K562 (cell line): ENCODE results near the gene NRP2. TPM values are rescaled to one million over a fixed set of nuclear protein-coding genes. Genes with fewer than 3 reads are reported as not detected.

ENCODE experiments used
- ATAC-seq: fragments of 200-7000 bp; cut with Tn5 transposase; 3 replicates; pipeline ENCODE4 v1.9.1; 2020; ENCODE audit warnings: moderate library complexity
- BruUV-seq: library from RNA; stranded (reverse); fragments of 400-500 nt; replicated peaks from 2 replicates; lab custom pipeline; 2021; lab: Mats Ljungman, UMichigan
- CTCF ChIA-PET: fragments of 300-600 bp; formaldehyde crosslinking; extraction: SDS; loops from one replicate; lab custom pipeline; 2021; ENCODE audit warnings: low intra/inter-chr PET ratio; lab: Yijun Ruan, JAX
- POLR2A ChIA-PET: fragments of 300-600, 350-650 bp; sonication (Branson Sonifier 250); formaldehyde crosslinking; extraction: SDS; loops from one replicate; lab custom pipeline; 2021; ENCODE audit warnings: antibody characterized with exemption, inconsistent platforms; lab: Yijun Ruan, JAX
- DNase-seq, 4 experiments: peaks; one replicate each; pipeline versions ENCODE4 v3.0.0 to v3.0.0-alpha.2; 2011 to 2018; ENCODE audit warnings: low spot score in 3 of 4, mixed read lengths in 3 of 4; ENCODE audit errors: extremely low read depth in 1 of 4
- FAIRE-seq: peaks from 2 replicates; lab custom pipeline; 2011; peaks lifted over from hg19 to GRCh38; lab: Jason Lieb, UNC
- H2AFZ ChIP-seq: 2 replicates; pipeline ENCODE4 v1.6.0; 2011; ENCODE audit warnings: low read depth, low read length, control low read depth, inconsistent platforms
- H3K27ac ChIP-seq: fragments of 200-600 bp; 3 replicates; pipeline ENCODE4 v1.8.0; 2011; ENCODE audit warnings: low read depth, mild to moderate bottlenecking, control low read depth, inconsistent platforms, low read length, moderate library complexity, mixed read lengths; ENCODE audit errors: extremely low read depth
- H3K27me3 ChIP-seq, 2 experiments: fragments of 300-600 bp in 1 of 2; 2 replicates in 1 of 2; 3 replicates in 1 of 2; pipeline versions ENCODE4 v1.6.0 to v1.8.0; 2011; ENCODE audit warnings: inconsistent platforms in 2 of 2, low read length in 2 of 2, mild to moderate bottlenecking in 1 of 2, mixed read lengths in 1 of 2, moderate library complexity in 1 of 2; ENCODE audit not compliant: control insufficient read depth in 2 of 2, insufficient read depth in 2 of 2
- H3K36me3 ChIP-seq: fragments of 300-600 bp; 3 replicates; pipeline ENCODE4 v1.8.0; 2011; ENCODE audit warnings: mild to moderate bottlenecking, low read length, inconsistent platforms; ENCODE audit not compliant: control insufficient read depth, insufficient read depth
- H3K4me1 ChIP-seq, 2 experiments: fragments of 200-600 bp in 1 of 2; replicated peaks in 1 of 2; 2 replicates in 1 of 2; 3 replicates in 1 of 2; pipeline versions ENCODE4 v1.5.1 to v1.8.0; 2011; ENCODE audit warnings: inconsistent platforms in 2 of 2, low read length in 2 of 2, mild to moderate bottlenecking in 1 of 2, mixed read lengths in 1 of 2, moderate library complexity in 1 of 2; ENCODE audit not compliant: control insufficient read depth in 2 of 2, insufficient read depth in 2 of 2
- H3K4me2 ChIP-seq: 2 replicates; pipeline ENCODE4 v1.6.1; 2011; ENCODE audit warnings: low read length, control low read depth, inconsistent platforms, mixed read lengths; ENCODE audit not compliant: insufficient read depth
- H3K4me3 ChIP-seq: fragments of 200-600 bp; sonication (generic), shearing (Covaris generic); 2 replicates; pipeline ENCODE4 v1.5.1; 2016; ENCODE audit warnings: control low read depth, inconsistent platforms
- H3K79me2 ChIP-seq: fragments of 200-600 bp; 3 replicates; pipeline ENCODE4 v1.8.0; 2011; ENCODE audit warnings: low read length, inconsistent platforms; ENCODE audit not compliant: control insufficient read depth, insufficient read depth
- H3K9ac ChIP-seq, 2 experiments: 2 replicates each; pipeline versions ENCODE4 v1.6.0 to v1.6.1; 2011; ENCODE audit warnings: low read depth in 2 of 2, low read length in 2 of 2, control low read depth in 1 of 2, inconsistent platforms in 1 of 2, mild to moderate bottlenecking in 1 of 2, mixed read lengths in 1 of 2; ENCODE audit not compliant: insufficient read depth in 1 of 2
- H3K9me1 ChIP-seq: one replicate; pipeline ENCODE4 v1.6.0; 2011; ENCODE audit warnings: inconsistent platforms, mild to moderate bottlenecking, low read length, moderate library complexity; ENCODE audit not compliant: control insufficient read depth, insufficient read depth
- H3K9me3 ChIP-seq: replicated peaks from 2 replicates; pipeline ENCODE4 v1.5.1; 2011; ENCODE audit warnings: low read depth, low read length, inconsistent platforms; ENCODE audit not compliant: control insufficient read depth, insufficient read depth
- H4K20me1 ChIP-seq: replicated peaks from 2 replicates; pipeline ENCODE4 v1.6.1; 2011; ENCODE audit warnings: low read length, inconsistent platforms, mixed read lengths; ENCODE audit not compliant: control insufficient read depth, insufficient read depth
- KAT7 ChIP-seq: sonication (generic); formaldehyde crosslinking; IDR thresholded peaks from 2 replicates; pipeline ENCODE4 v1.8.0; 2022; ENCODE audit warnings: missing genetic modification reagents, mild to moderate bottlenecking, borderline replicate concordance
- WGBS: fragments of 100-300 bp; shearing (Covaris generic); methylation state at CpG from one replicate; pipeline ENCODE4 v1.1.6; 2016; ENCODE audit warnings: low coverage, mixed read lengths; ENCODE audit not compliant: insufficient coverage; ENCODE audit errors: missing lambda C conversion rate; 5-methylcytosine and 5-hydroxymethylcytosine counted together
- in situ Hi-C: fragments of 300-500 bp; cut with MboI; formaldehyde crosslinking; loops from 4 replicates; pipeline ENCODE4 v1.15.0; 2018; ENCODE audit warnings: inconsistent platforms, mixed read lengths
- intact Hi-C: fragments of 100-400 bp; cut with micrococcal nuclease; formaldehyde crosslinking; loops from 2 replicates; pipeline ENCODE4 v1.14.2; 2022
- polyA plus RNA-seq, 8 experiments: library from polyadenylated mRNA; depleted of rRNA in 4 of 8; stranded (reverse) in 5 of 8; unstranded in 3 of 8; fragments of >200 nt; fragmentation: Nextera tagmentation in 2 of 8; fragmentation: Illumina TruSeq in 1 of 8; extraction: Ambion mirVana in 2 of 8; extraction: Trizol in 1 of 8; gene quantifications; 2 replicates each; pipeline versions ENCODE4 v1.2.1 to v1.2.3, GENCODE V29; 2011 to 2014; ENCODE audit warnings: inconsistent platforms in 1 of 8, missing spikeins in 1 of 8
- total RNA-seq, 7 experiments: library from RNA; depleted of rRNA in 6 of 7; stranded (reverse); fragments of >200 nt in 6 of 7; fragmentation: Illumina TruSeq in 2 of 7; extraction: Trizol in 2 of 7; gene quantifications; 2 replicates each; pipeline versions ENCODE4 v1.2.1 to v1.2.3, GENCODE V29; 2011 to 2021; ENCODE audit warnings: low replicate concordance in 1 of 7
- TF ChIP-seq, protein P1 (sequence below): sonication (generic); formaldehyde crosslinking; IDR thresholded peaks from 2 replicates; pipeline ENCODE4 v1.8.1; 2023; ENCODE audit warnings: missing genetic modification reagents, mild to moderate bottlenecking, borderline replicate concordance

NRP2 gene
- total and polyA plus RNA-seq, 9 of the 15 experiments (the other 6 are each of a cell fraction or from before 2014, with no cell fraction given): 0.05 to 0.31 (median 0.15) TPM; not detected in 5

DNA sequence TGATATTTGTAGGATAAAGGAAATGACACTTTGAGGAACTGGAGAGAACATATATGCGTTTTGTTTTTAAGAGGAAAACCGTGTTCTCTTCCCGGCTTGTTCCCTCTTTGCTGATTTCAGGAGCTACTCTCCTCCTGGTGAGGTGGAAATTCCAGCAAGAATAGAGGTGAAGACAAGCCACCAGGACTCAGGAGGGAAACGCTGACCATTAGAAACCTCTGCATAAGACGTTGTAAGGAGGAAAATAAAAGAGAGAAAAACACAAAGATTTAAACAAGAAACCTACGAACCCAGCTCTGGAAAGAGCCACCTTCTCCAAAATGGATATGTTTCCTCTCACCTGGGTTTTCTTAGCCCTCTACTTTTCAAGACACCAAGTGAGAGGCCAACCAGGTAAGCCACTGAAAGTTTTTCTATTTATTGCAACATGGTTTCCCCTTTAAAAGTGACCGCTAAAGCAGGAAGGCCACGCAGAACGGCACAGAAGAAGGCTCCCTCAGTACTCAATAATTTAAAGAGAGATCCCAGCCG lies 735 bp downstream of the NRP2 start (continued):
- TF ChIP-seq, protein P1, sequence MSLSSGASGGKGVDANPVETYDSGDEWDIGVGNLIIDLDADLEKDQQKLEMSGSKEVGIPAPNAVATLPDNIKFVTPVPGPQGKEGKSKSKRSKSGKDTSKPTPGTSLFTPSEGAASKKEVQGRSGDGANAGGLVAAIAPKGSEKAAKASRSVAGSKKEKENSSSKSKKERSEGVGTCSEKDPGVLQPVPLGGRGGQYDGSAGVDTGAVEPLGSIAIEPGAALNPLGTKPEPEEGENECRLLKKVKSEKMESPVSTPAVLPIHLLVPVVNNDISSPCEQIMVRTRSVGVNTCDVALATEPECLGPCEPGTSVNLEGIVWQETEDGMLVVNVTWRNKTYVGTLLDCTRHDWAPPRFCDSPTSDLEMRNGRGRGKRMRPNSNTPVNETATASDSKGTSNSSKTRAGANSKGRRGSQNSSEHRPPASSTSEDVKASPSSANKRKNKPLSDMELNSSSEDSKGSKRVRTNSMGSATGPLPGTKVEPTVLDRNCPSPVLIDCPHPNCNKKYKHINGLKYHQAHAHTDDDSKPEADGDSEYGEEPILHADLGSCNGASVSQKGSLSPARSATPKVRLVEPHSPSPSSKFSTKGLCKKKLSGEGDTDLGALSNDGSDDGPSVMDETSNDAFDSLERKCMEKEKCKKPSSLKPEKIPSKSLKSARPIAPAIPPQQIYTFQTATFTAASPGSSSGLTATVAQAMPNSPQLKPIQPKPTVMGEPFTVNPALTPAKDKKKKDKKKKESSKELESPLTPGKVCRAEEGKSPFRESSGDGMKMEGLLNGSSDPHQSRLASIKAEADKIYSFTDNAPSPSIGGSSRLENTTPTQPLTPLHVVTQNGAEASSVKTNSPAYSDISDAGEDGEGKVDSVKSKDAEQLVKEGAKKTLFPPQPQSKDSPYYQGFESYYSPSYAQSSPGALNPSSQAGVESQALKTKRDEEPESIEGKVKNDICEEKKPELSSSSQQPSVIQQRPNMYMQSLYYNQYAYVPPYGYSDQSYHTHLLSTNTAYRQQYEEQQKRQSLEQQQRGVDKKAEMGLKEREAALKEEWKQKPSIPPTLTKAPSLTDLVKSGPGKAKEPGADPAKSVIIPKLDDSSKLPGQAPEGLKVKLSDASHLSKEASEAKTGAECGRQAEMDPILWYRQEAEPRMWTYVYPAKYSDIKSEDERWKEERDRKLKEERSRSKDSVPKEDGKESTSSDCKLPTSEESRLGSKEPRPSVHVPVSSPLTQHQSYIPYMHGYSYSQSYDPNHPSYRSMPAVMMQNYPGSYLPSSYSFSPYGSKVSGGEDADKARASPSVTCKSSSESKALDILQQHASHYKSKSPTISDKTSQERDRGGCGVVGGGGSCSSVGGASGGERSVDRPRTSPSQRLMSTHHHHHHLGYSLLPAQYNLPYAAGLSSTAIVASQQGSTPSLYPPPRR (CRISPR knock-in tag): no peak
- TF ChIP-seq, all 486 proteins: peak for 0

DNA sequence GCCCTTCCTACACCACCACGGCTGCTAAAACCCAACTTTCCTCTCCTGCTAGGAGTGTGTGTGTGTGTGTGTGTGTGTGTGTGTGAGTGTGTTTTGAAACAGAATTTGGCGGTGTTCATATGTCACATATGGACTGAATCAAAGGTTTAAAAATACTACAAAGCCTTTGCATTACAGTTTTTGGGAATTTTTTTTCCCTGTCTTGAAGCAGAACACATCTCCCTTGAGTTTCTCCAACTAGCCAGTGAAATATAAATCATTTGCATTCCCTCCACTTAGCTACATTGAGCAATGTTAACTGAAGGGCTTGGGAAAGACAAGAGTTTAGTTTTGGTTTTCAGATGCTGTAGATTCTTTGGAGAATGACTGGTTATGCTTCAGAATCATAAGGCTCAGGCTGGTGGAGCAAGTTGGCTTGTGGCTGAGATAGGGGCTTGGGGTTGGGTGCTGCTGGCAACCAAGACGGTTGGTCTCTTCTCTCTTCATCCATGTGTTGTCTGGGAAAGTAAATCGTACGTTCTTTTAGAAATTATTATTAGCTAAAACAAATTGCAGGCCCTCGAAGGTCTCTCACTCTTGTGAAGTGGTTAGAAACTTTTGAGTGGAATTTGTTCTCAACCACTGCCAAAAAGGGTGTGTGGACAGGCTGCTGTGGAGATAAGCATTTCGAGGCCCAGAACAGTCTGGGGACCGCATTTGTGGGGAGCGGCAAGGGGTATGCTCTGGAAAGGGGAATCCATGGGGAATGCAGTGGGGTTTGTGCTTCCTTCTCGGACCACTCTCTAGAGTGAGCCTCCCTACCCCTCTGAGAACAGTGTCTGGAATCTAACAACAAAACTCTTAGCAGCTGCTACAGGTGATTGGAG lies 1.4 kb downstream of the NRP2 start:
- Histone ChIP-seq H3K4me3 (no peak overlapping the region), H4K20me1 (no peaks in the 10 kb centered on the region), H3K79me2 (no peaks in the 10 kb centered on the region), H3K27ac (no peak overlapping the region), H3K9me3 (no peaks in the 10 kb centered on the region), H2AFZ (no peak overlapping the region), H3K9me1 (no peaks in the 10 kb centered on the region), H3K27me3 (peaks cover 3 to 42% of the 10 kb centered on the region in 2 experiments; a peak in 3 of 5 replicates), H3K36me3 (no peaks in the 10 kb centered on the region), H3K9ac (no peak overlapping the region), H3K4me1 (peaks cover 0 to 17% of the 10 kb centered on the region in 2 experiments; a peak in 2 of 5 replicates), H3K4me2 (no peak overlapping the region)
- CTCF ChIA-PET: interaction anchor here (0.6 kb wide), 1 partner anchor 1575 kb away, joined by 3 read pairs; no protein-coding TSS in a partner anchor
- POLR2A ChIA-PET: no interaction called here
- no peak for ATAC-seq
- no peak for TF ChIP-seq KAT7 (CRISPR knock-in tag)
- WGBS: 7% methylated on average over 7 of the region's 10 CpGs
- no peak for FAIRE-seq
- DNase-seq: no peak
- in situ Hi-C loops: loop anchor here (25.0 kb wide), 1 partner anchor 1421 kb away; no protein-coding TSS in a partner anchor
- intact Hi-C loops: no loop called here
- no TSS peak for BruUV-seq
